ENCODE measurements around the gene TMEM98.

TMEM98 gene

GRCh38 chr17:32901743-32902142 lies 26.2 kb upstream of the TMEM98 start:
- DNase-seq (no peak), ATAC-seq (ENCODE audit: insufficient read depth, low read depth) (no peak)
- no peaks in the 10 kb centered on the region for H3K4me1 ChIP-seq (ENCODE audit: insufficient read depth, low read length)

GRCh38 chr17:32903774-32904673 lies 23.9 kb upstream of the TMEM98 start:
- H3K36me3 ChIP-seq (ENCODE audit: insufficient read depth, low read length): no peaks in the 10 kb centered on the region
- H2AFZ ChIP-seq (ENCODE audit: low read depth, low read length): no peak overlapping the region
- no peak overlapping the region for H3K27ac ChIP-seq (ENCODE audit: low read length)
- no peak overlapping the region for H3K4me3 ChIP-seq (ENCODE audit: low read depth in 1 of 2, low read length in 2 of 2)
- H3K79me2 ChIP-seq (ENCODE audit: insufficient read depth, low read length): no peaks in the 10 kb centered on the region
- H3K9me3 ChIP-seq (ENCODE audit: insufficient read depth, low read length, severe bottlenecking): no peaks in the 10 kb centered on the region
- DNase-seq: no peak
- no peaks in the 10 kb centered on the region for H3K27me3 ChIP-seq (ENCODE audit: insufficient read depth, low read length, poor library complexity)
- H3K4me1 ChIP-seq (ENCODE audit: insufficient read depth, low read length): no peaks in the 10 kb centered on the region
- no peaks in the 10 kb centered on the region for H4K20me1 ChIP-seq (ENCODE audit: insufficient read depth, low read length)
- no peak overlapping the region for H3K4me2 ChIP-seq (ENCODE audit: insufficient read depth, low read length)
- no peak for ATAC-seq (ENCODE audit: insufficient read depth, low read depth)
- no peak for TF ChIP-seq CTCF (IDR thresholded peaks at IDR 0.05; ENCODE audit: borderline replicate concordance, extremely low read depth, low read length, poor library complexity, severe bottlenecking)
- no peak for TF ChIP-seq EZH2 (IDR thresholded peaks at IDR 0.05; ENCODE audit: borderline replicate concordance, low read depth, low read length, severe bottlenecking)
- no peak overlapping the region for H3K9ac ChIP-seq (ENCODE audit: low read depth, low read length)

More at GRCh38 chr17:32901743-32902142, 26.2 kb upstream of the TMEM98 start:
- H3K4me3 ChIP-seq (ENCODE audit: low read depth in 1 of 2, low read length in 2 of 2): no peak overlapping the region
- no peaks in the 10 kb centered on the region for H3K79me2 ChIP-seq (ENCODE audit: insufficient read depth, low read length)
- no peak overlapping the region for H3K9ac ChIP-seq (ENCODE audit: low read depth, low read length)
- no peaks in the 10 kb centered on the region for H4K20me1 ChIP-seq (ENCODE audit: insufficient read depth, low read length)
- no peak overlapping the region for H3K27ac ChIP-seq (ENCODE audit: low read length)
- no peaks in the 10 kb centered on the region for H3K36me3 ChIP-seq (ENCODE audit: insufficient read depth, low read length)
- H3K9me3 ChIP-seq (ENCODE audit: insufficient read depth, low read length, severe bottlenecking): no peaks in the 10 kb centered on the region
- H3K27me3 ChIP-seq (ENCODE audit: insufficient read depth, low read length, poor library complexity): no peaks in the 10 kb centered on the region
- no peak for TF ChIP-seq CTCF (IDR thresholded peaks at IDR 0.05; ENCODE audit: borderline replicate concordance, extremely low read depth, low read length, poor library complexity, severe bottlenecking)
- TF ChIP-seq EZH2 (IDR thresholded peaks at IDR 0.05; ENCODE audit: borderline replicate concordance, low read depth, low read length, severe bottlenecking): no peak
- no peak overlapping the region for H2AFZ ChIP-seq (ENCODE audit: low read depth, low read length)
- no peak overlapping the region for H3K4me2 ChIP-seq (ENCODE audit: insufficient read depth, low read length)

- Histone ChIP-seq H4K20me1 (ENCODE audit: insufficient read depth, low read length) (no peaks in the 10 kb centered on the region), H2AFZ (ENCODE audit: low read depth, low read length) (no peak overlapping the region), H3K4me1 (ENCODE audit: insufficient read depth, low read length) (no peaks in the 10 kb centered on the region), H3K27me3 (ENCODE audit: insufficient read depth, low read length, poor library complexity) (no peaks in the 10 kb centered on the region), H3K4me2 (ENCODE audit: insufficient read depth, low read length) (no peak overlapping the region), H3K79me2 (ENCODE audit: insufficient read depth, low read length) (no peaks in the 10 kb centered on the region), H3K27ac (ENCODE audit: low read length) (no peak overlapping the region), H3K9ac (ENCODE audit: low read depth, low read length) (no peak overlapping the region), H3K4me3 (ENCODE audit: low read depth in 1 of 2, low read length in 2 of 2) (no peak overlapping the region), H3K9me3 (ENCODE audit: insufficient read depth, low read length, severe bottlenecking) (no peaks in the 10 kb centered on the region), H3K36me3 (ENCODE audit: insufficient read depth, low read length) (no peaks in the 10 kb centered on the region)
- no peak for TF ChIP-seq CTCF (IDR thresholded peaks at IDR 0.05; ENCODE audit: borderline replicate concordance, extremely low read depth, low read length, poor library complexity, severe bottlenecking)
- no peak for TF ChIP-seq EZH2 (IDR thresholded peaks at IDR 0.05; ENCODE audit: borderline replicate concordance, low read depth, low read length, severe bottlenecking)
- DNase-seq (no peak), ATAC-seq (ENCODE audit: insufficient read depth, low read depth) (no peak)
Observed at GRCh38 chr17:32904891-32905290, 23.1 kb upstream of the TMEM98 start.

Measured in DND-41 (cell line).